Mucosa of rectum (tissue), 2 donors: Measurements from ENCODE around the gene ADORA2A.

ENCODE experiments used
- H3K27ac ChIP-seq, 2 donors: one replicate each; pipeline ENCODE4 v1.7.0; 2013; ENCODE audit warnings: inconsistent platforms in 2 of 2, low read depth in 2 of 2, low read length in 2 of 2
- H3K27me3 ChIP-seq, 2 donors: one replicate each; pipeline ENCODE4 v1.7.0; 2013; ENCODE audit warnings: low read length in 2 of 2; ENCODE audit not compliant: control insufficient read depth in 2 of 2, insufficient read depth in 2 of 2
- H3K36me3 ChIP-seq, 2 donors: one replicate each; pipeline ENCODE4 v1.7.0; 2013; ENCODE audit warnings: low read length in 2 of 2; ENCODE audit not compliant: control insufficient read depth in 2 of 2, insufficient read depth in 2 of 2
- H3K4me1 ChIP-seq, 2 donors: one replicate each; pipeline ENCODE4 v1.7.0; 2013; ENCODE audit warnings: low read length in 2 of 2, mild to moderate bottlenecking in 1 of 2; ENCODE audit not compliant: control insufficient read depth in 2 of 2, insufficient read depth in 2 of 2
- H3K4me3 ChIP-seq, 2 donors: one replicate each; pipeline ENCODE4 v1.7.0; 2013; ENCODE audit warnings: low read length in 2 of 2
- H3K9ac ChIP-seq, 2 donors: one replicate each; pipeline ENCODE4 v1.7.0; 2013; ENCODE audit warnings: low read length in 2 of 2, low read depth in 1 of 2, mild to moderate bottlenecking in 1 of 2
- H3K9me3 ChIP-seq, 2 donors: one replicate each; pipeline ENCODE4 v1.7.0; 2013; ENCODE audit warnings: low read length in 2 of 2; ENCODE audit not compliant: control insufficient read depth in 2 of 2
- donor health status: healthy.
- donor health status: Normal muscosa, but diverticular disease.

The ADORA2A gene

DNA sequence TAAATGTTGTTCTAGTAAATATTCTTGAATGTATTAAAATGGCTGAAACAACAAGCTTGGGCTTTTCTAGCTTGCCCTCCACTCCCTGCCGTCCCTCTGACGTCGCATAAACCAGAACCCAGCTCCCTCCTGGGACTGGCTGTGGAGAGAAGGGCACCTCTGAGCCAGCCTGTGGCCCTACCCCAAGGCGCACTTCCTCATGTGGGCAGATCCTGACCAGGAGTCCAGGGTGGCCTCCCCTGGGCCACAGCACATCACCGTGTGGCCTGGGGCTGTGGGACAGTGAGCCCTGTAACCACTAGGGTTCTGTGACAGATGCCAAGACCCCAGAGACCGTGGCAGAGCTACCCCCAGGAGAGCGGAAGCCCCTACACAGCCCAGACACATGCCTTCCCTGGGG lies 10.2 kb upstream of the ADORA2A start:
- Histone ChIP-seq H3K4me1 (no peaks in the 10 kb centered on the region), H3K9me3 (no peaks in the 10 kb centered on the region), H3K36me3 (peaks cover 38 to 42% of the 10 kb centered on the region in 2 donors), H3K9ac (no peak overlapping the region), H3K4me3 (no peak overlapping the region), H3K27ac (no peak overlapping the region), H3K27me3 (peaks cover 0 to 6% of the 10 kb centered on the region in 2 donors)

DNA sequence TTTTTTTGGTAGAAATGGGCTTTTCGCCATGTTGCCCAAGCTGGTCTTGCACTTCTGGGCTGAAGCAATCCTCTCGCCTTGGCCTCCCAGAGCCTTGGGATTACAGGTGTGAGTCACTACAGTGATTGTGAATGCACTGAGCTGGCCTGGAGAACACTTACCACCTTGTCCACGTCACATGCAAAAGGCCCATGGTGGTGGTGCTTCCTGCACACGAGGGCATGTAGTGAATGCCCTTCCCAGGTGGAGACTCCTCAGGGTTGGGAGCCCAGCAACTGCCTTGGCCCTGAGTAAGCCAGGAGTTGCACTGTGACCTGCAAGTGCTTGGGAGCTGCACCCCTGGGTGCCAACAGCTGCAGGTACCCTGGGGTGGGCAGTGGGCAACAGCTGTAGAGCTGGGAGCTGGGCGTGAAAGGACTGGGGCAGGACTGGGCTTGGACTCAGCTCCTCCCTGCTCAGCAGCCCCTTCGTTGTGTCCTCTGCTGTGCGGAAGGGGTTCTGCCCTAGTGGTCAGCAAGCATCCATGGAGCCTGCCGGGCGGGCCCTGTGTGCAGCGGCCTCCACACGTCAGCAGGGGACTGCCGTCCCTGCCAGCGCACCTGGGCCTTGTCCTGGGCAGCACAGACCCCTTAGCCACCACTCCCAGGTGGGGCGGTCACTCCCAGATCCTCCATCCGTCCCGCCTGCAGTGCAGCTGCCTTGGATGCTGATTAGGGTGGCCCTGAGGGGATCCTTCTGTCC lies 9.3 kb upstream of the ADORA2A start:
- H3K9ac ChIP-seq, result no peak overlapping the region

DNA sequence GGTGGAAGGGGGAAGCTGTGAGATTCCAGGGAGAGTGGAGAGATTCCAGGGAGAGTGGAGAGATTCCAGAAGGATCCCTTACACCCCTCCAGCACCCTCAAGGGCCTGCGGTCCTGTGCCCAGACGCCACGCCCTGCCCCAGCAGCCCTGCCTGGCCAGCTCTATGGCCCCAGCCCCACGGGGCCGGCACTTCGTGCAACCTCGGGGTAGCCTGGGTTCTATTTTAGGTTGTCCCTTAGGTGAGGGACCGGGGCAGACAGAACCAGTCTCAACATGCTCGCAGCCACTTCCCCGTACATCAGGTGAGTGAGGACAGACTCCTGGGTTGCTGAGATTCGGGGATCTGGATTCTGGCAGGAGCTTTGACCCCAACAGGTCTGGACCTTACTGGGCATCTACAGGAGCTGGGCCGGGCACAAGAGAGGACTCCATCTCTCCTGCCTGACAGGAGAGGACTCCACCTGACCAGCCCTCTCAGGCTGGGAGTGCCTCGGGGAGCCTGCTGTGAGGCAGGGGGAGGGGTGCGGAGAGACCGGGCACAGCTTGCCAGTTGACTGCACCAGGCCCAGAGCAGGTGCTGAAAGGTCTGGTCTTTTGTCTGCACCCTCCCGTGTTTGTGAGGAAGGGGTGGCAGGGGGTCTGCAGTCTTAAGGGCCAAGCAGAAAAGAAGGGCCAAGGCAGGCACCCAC lies 8.5 kb upstream of the ADORA2A start:
- Histone ChIP-seq H3K27me3 (peaks cover 0 to 6% of the 10 kb centered on the region in 2 donors), H3K9me3 (no peaks in the 10 kb centered on the region), H3K4me1 (no peaks in the 10 kb centered on the region), H3K4me3 (no peak overlapping the region), H3K36me3 (peaks cover 27 to 28% of the 10 kb centered on the region in 2 donors), H3K9ac (no peak overlapping the region), H3K27ac (no peak overlapping the region)

More for the DNA sequence above, 9.3 kb upstream of the ADORA2A start:
- H3K9me3 ChIP-seq, result no peaks in the 10 kb centered on the region
- H3K27ac ChIP-seq, result no peak overlapping the region
- H3K4me3 ChIP-seq, result no peak overlapping the region
- no peaks in the 10 kb centered on the region for H3K4me1 ChIP-seq
- peaks cover 0 to 6% of the 10 kb centered on the region in 2 donors for H3K27me3 ChIP-seq
- peaks cover 31 to 33% of the 10 kb centered on the region in 2 donors for H3K36me3 ChIP-seq

DNA sequence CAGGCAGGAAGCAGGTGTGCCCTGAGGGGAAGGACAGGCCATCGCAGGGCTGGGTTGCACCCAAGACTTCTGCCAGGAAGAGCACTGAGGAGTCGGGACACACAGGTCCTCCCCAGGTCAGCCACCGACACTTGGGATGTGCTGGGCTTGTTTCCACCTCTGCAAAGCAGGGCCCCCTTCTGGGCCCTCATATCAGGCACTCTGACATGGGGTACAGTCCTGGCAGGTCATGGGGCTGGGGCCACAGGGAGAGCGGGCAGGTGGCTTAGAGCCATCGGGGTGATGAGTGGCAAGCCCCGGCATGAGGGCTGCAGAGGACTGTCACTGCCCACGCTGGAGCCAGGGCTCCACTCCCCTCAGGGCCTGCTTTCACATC lies 7.9 kb upstream of the ADORA2A start:
- no peak overlapping the region for H3K27ac ChIP-seq
- no peaks in the 10 kb centered on the region for H3K9me3 ChIP-seq
- peaks cover 3 to 6% of the 10 kb centered on the region in 2 donors for H3K27me3 ChIP-seq
- no peak overlapping the region for H3K9ac ChIP-seq
- no peak overlapping the region for H3K4me3 ChIP-seq
- H3K36me3 ChIP-seq, result peaks cover 22 to 24% of the 10 kb centered on the region in 2 donors
- peaks cover 0 to 2% of the 10 kb centered on the region in 2 donors for H3K4me1 ChIP-seq

DNA sequence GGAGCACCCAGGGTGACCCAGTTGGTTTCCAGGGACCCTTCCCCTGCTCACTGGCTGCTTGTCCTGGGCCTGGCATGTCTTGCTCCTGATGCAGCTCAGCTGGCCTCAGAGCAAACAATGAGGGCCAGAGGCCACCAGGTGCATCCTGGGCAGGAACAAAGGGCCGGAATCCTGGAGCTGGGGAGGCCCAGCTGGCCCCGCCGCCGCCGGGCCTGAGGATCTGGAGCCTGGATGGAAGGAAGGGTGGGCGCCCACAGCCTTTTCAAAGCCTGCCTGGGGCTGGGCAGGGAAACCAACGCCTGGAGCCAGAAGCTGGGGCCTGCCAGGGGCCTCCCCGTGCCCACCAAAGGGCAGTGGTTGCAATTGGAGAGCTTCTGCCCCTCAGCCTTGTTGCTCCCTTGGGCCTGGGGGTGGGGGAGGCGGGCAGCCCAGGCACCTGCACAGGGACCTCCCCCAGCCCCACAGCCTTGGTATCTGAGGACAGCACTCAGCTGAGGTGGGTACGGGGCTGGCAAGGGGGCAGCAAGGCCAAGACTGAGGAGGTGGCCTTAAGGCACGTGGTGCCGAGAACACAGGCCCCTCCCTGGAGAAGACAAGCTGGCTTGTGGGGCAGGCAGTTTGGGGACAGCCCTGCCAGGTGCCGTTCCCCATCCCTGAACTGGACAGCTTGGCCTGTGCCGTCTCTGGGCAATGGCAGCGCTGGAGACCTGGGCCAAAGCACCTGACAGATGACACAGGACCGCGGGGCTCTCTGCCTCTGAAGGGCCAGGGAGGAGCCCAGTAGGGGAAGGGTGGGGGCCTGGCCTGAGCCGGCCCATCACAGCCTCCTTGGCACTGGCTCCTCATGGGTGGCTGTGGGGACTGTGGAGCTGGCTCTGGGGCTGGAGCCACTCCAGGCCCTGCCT lies 7.1 kb upstream of the ADORA2A start:
- no peak overlapping the region for H3K9ac ChIP-seq
- H3K9me3 ChIP-seq, result no peaks in the 10 kb centered on the region
- H3K4me3 ChIP-seq, result no peak overlapping the region
- H3K4me1 ChIP-seq, result peaks cover 0 to 3% of the 10 kb centered on the region in 2 donors
- H3K27me3 ChIP-seq, result peaks cover 6 to 9% of the 10 kb centered on the region in 2 donors
- peaks cover 15 to 16% of the 10 kb centered on the region in 2 donors for H3K36me3 ChIP-seq
- no peak overlapping the region for H3K27ac ChIP-seq

DNA sequence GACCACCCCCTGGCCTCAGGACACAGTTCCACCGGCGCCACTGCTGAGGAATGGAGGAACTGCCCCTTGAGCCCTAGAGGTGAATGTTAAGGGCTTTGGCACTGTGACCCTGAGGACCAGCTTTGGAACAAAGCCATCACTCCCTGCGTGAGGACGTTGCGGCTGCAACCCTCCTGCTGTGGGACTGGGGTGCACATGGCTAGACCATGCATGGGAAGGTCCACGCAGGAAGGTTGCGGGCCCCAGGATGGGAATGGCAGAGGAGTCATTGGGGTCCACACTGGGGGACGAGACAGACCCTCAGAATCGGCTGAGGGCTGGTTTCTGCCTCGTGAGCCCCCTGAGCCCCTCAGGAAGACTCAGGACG lies 6.4 kb upstream of the ADORA2A start:
- Histone ChIP-seq H3K36me3 (peaks cover 11 to 13% of the 10 kb centered on the region in 2 donors), H3K9ac (no peak overlapping the region), H3K9me3 (no peaks in the 10 kb centered on the region), H3K27me3 (peaks cover 6 to 15% of the 10 kb centered on the region in 2 donors), H3K27ac (no peak overlapping the region), H3K4me1 (peaks cover under 1 to 3% of the 10 kb centered on the region in 2 donors), H3K4me3 (no peak overlapping the region)

DNA sequence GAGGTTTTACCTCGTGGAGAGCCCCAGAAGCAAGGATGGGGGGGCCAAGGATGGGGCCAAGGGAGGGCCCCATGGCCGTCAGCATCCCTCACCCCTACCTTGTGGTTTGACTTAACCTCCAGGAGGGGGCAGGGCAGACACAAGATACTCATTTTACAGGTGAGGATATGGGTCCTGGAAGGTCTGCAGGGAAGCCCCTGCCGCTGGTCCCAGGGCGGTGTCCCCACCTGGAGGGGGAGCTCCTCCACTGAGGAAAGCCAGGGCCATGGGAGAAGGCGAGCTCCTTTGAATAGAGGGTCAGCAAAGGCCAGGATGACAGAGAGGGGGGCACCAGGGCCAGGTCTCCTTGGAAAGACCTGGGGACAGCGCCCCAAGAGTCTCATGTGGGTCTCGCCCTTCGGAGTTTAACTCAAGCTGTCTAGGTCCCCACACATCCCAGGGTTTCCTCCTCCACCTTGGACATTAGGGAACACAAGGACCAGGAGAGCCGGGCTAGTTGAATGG lies 5.9 kb upstream of the ADORA2A start:
- H3K27me3 ChIP-seq, result peaks cover 6 to 21% of the 10 kb centered on the region in 2 donors
- no peak overlapping the region for H3K9ac ChIP-seq
- peaks cover 6 to 8% of the 10 kb centered on the region in 2 donors for H3K36me3 ChIP-seq
- H3K4me3 ChIP-seq, result no peak overlapping the region
- H3K9me3 ChIP-seq, result no peaks in the 10 kb centered on the region
- no peak overlapping the region for H3K27ac ChIP-seq
- peaks cover 3 to 7% of the 10 kb centered on the region in 2 donors for H3K4me1 ChIP-seq

DNA sequence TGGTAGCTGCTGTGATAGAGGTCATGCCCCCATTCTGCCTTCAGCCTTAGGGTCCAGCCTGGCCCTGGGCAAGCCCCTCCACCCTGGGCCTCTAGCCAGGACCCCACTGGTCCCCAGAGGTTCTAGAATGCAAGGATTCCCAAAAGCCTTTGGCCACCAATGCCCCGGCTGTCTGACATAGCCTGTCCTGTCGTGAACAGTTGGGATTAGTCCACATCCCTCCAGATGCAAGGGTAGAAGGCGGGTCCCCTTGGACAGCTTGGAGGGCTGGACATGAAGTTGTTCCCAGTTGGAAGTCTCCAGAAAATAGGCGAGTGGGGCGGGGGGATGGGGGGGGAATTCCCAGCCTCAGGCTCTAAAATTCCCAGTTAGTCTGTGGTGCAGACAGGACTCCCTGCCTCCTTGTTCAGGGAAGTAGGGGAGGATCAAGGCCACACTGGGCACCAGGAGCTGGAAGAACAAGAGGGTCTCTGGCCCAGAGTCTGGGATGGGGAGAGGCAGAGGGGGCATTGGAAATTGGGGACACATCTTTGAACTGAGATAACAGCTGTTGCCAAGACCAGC lies 5.2 kb upstream of the ADORA2A start:
- Histone ChIP-seq H3K36me3 (peaks cover 2% of the 10 kb centered on the region in 2 donors), H3K27ac (no peak overlapping the region), H3K27me3 (peaks cover 6 to 24% of the 10 kb centered on the region in 2 donors), H3K9me3 (no peaks in the 10 kb centered on the region), H3K9ac (no peak overlapping the region), H3K4me1 (peaks cover 3 to 7% of the 10 kb centered on the region in 2 donors), H3K4me3 (no peak overlapping the region)

DNA sequence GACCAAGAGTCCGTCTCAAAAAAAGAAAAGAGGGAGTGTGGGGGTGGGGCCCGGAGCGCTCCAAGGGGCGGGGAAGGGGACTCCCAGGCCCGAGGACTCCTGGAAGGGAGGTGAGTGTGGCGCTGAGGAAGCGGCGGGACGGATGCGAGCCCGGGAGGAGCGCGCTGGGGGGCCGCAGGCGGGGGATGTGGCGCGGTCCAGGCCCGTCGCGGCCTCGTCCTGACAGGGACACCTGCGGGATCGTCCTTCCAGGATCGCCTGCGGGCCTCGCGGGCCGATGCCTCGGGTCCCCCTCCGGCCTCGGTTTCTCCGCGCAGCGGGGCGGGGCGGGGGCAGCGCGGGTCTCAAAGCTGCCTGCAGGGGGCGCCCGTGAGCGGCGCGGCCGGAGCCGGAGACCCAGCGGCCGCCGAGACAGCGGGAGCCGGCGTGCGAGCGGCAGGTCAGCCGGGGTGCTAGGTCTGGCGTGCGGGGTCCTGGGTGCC lies 3.8 kb upstream of the ADORA2A start:
- no peak overlapping the region for H3K27ac ChIP-seq
- no peaks in the 10 kb centered on the region for H3K36me3 ChIP-seq
- peak overlapping the region in 1 of 2 donors; percentile 10 for H3K9ac ChIP-seq
- peaks cover 3 to 7% of the 10 kb centered on the region in 2 donors for H3K4me1 ChIP-seq
- H3K4me3 ChIP-seq, result peak overlapping the region in 1 of 2 donors; percentile 30
- H3K9me3 ChIP-seq, result no peaks in the 10 kb centered on the region
- peaks cover 6 to 24% of the 10 kb centered on the region in 2 donors for H3K27me3 ChIP-seq
